ENCODE measurements around the gene NAA38. TPM values are rescaled to one million over a fixed set of nuclear protein-coding genes. Genes with fewer than 3 reads are reported as not detected.

The NAA38 gene
- total RNA-seq, 1 donor from 2014 or later = 8.6 TPM

DNA sequence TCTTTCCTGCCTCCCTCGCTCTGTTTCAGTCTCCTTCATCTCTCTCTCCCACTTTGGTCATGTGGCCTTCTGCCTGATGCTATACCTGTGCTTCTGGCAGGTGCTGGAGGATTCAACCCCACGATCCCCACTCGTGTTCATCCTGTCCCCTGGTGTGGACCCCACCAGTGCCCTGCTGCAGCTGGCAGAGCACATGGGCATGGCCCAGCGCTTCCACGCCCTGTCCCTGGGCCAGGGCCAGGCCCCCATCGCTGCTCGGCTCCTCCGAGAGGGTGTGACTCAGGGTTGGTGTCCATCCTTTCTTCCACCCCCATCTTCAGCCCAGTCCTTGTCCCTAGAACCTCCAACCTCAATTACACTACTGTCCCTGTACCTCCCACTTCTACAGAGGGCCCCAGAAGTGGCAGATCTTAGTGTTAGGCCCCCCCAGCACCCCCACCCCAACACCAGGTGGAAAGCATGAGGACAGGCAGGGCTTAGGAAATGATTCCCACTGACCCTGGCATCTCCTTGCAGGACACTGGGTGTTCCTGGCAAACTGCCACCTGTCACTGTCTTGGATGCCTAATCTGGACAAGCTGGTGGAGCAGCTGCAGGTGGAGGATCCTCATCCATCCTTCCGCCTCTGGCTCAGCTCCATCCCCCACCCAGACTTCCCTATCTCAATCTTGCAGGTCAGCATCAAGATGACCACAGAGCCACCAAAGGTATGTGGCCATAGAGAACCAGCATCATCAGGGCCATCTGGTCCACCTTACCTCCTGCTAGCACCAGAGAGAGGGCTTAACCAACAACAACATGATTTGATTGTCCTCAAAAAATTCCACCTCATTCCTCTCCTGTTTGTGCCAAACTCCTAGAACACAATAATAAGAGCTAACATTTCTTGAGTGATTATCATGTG lies 33.1 kb downstream of the NAA38 start:
- Histone ChIP-seq H3K27me3 (peaks cover 57% of the 10 kb centered on the region), H3F3A (ENCODE audit: low read depth) (no peaks in the 10 kb centered on the region), H3K4me1 (no peaks in the 10 kb centered on the region), H3K36me3 (no peaks in the 10 kb centered on the region), H3K9me3 (ENCODE audit: low read depth) (no peaks in the 10 kb centered on the region), H3K9ac (no peak overlapping the region), H4K20me1 (ENCODE audit: low read depth) (no peaks in the 10 kb centered on the region), H2AFZ (replicated peaks) (no peak overlapping the region), H3K4me2 (no peak overlapping the region), H3K79me2 (ENCODE audit: low read depth) (no peaks in the 10 kb centered on the region), H3K27ac (no peak overlapping the region), H3K4me3 (no peak overlapping the region)
- H3K4me3 Mint-ChIP-seq = no peak overlapping the region
- no peak for DNase-seq (ENCODE audit: low spot score)
- H3K36me3 Mint-ChIP-seq = no peaks in the 10 kb centered on the region
- TF ChIP-seq, protein P1, sequence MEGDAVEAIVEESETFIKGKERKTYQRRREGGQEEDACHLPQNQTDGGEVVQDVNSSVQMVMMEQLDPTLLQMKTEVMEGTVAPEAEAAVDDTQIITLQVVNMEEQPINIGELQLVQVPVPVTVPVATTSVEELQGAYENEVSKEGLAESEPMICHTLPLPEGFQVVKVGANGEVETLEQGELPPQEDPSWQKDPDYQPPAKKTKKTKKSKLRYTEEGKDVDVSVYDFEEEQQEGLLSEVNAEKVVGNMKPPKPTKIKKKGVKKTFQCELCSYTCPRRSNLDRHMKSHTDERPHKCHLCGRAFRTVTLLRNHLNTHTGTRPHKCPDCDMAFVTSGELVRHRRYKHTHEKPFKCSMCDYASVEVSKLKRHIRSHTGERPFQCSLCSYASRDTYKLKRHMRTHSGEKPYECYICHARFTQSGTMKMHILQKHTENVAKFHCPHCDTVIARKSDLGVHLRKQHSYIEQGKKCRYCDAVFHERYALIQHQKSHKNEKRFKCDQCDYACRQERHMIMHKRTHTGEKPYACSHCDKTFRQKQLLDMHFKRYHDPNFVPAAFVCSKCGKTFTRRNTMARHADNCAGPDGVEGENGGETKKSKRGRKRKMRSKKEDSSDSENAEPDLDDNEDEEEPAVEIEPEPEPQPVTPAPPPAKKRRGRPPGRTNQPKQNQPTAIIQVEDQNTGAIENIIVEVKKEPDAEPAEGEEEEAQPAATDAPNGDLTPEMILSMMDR (IDR thresholded peaks at IDR 0.05) = no peak
- TF ChIP-seq EZH2phosphoT487 (IDR thresholded peaks at IDR 0.05) = no peak
- no peak for TF ChIP-seq EZH2 (IDR thresholded peaks at IDR 0.05)
- no peak overlapping the region for H3K27ac Mint-ChIP-seq
- H3K4me1 Mint-ChIP-seq = peaks cover 6% of the 10 kb centered on the region
- H3K27me3 Mint-ChIP-seq (ENCODE audit: insufficient read depth, low read depth) = peaks cover 3% of the 10 kb centered on the region
- no peaks in the 10 kb centered on the region for H3K9me3 Mint-ChIP-seq

DNA sequence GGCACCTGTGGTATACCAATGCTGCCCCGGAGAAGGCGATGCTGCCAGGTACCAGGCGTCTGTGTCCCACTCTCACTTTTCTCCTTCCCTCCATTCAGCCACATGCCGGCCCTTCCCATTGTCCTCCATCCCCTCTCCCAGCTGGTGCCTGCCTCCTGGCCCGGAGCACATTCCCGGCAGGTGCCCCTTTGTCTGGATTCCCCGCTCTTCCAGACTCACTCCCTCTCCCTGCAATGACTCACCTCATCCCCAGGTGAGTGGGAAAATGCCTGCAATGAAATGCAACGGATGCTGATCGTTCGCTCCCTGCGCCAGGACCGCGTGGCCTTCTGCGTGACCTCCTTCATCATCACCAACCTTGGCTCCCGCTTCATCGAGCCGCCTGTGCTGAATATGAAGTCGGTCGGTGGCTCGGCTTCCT lies 33.8 kb downstream of the NAA38 start:
- H3K79me2 ChIP-seq (ENCODE audit: low read depth) = no peaks in the 10 kb centered on the region
- Mint-ChIP-seq H3K9me3 (no peaks in the 10 kb centered on the region), H3K4me1 (peaks cover 6% of the 10 kb centered on the region), H3K27ac (no peak overlapping the region), H3K4me3 (no peak overlapping the region), H3K36me3 (no peaks in the 10 kb centered on the region), H3K27me3 (ENCODE audit: insufficient read depth, low read depth) (peaks cover 2% of the 10 kb centered on the region)
- H2AFZ ChIP-seq (replicated peaks) = no peak overlapping the region
- H3K9ac ChIP-seq = no peak overlapping the region
- no peak overlapping the region for H3K4me2 ChIP-seq
- no peak for DNase-seq (ENCODE audit: low spot score)
- H4K20me1 ChIP-seq (ENCODE audit: low read depth) = no peaks in the 10 kb centered on the region
- no peaks in the 10 kb centered on the region for H3K36me3 ChIP-seq
- no peak overlapping the region for H3K27ac ChIP-seq
- no peak overlapping the region for H3K4me3 ChIP-seq
- TF ChIP-seq EZH2 (IDR thresholded peaks at IDR 0.05) = no peak
- TF ChIP-seq, protein P1 (IDR thresholded peaks at IDR 0.05) = no peak
- no peak for TF ChIP-seq EZH2phosphoT487 (IDR thresholded peaks at IDR 0.05)
- H3K27me3 ChIP-seq = peaks cover 53% of the 10 kb centered on the region
- H3K9me3 ChIP-seq (ENCODE audit: low read depth) = no peaks in the 10 kb centered on the region
- no peaks in the 10 kb centered on the region for H3K4me1 ChIP-seq
- no peaks in the 10 kb centered on the region for H3F3A ChIP-seq (ENCODE audit: low read depth)

DNA sequence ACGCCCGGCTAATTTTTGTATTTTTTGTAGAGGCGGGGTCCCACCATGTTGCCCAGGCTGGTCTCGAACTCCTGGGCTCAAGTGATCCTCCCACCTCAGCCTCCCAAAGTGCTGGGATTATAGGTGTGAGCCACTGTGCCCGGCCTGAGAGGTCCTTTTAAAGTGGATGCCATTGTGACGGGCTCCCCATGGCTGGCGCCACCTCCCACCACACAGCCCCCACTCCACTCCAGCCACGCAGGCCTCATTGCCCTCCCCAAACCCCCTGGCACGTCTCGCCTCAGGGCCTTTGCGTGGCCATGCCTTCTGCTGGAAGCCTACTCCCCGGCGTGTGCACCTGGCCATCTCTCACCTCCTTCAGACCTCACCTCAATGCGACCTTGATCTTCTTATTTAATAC lies 35.2 kb downstream of the NAA38 start:
- H3K27ac Mint-ChIP-seq = no peak overlapping the region
- no peaks in the 10 kb centered on the region for H3K36me3 Mint-ChIP-seq
- no peaks in the 10 kb centered on the region for H3K36me3 ChIP-seq
- H3K9me3 Mint-ChIP-seq = no peaks in the 10 kb centered on the region
- DNase-seq (ENCODE audit: low spot score) = no peak
- H4K20me1 ChIP-seq (ENCODE audit: low read depth) = no peaks in the 10 kb centered on the region
- H3K27me3 Mint-ChIP-seq (ENCODE audit: insufficient read depth, low read depth) = peaks cover 6% of the 10 kb centered on the region
- H3F3A ChIP-seq (ENCODE audit: low read depth) = no peaks in the 10 kb centered on the region
- H3K27me3 ChIP-seq = peaks cover 41% of the 10 kb centered on the region
- H3K4me2 ChIP-seq = no peak overlapping the region
- H3K9ac ChIP-seq = no peak overlapping the region
- no peaks in the 10 kb centered on the region for H3K79me2 ChIP-seq (ENCODE audit: low read depth)
- no peak overlapping the region for H3K4me3 Mint-ChIP-seq
- H3K4me3 ChIP-seq = no peak overlapping the region
- H3K4me1 Mint-ChIP-seq = peaks cover 6% of the 10 kb centered on the region
- no peak for TF ChIP-seq EZH2phosphoT487 (IDR thresholded peaks at IDR 0.05)
- TF ChIP-seq, protein P1 (IDR thresholded peaks at IDR 0.05) = no peak
- TF ChIP-seq EZH2 (IDR thresholded peaks at IDR 0.05) = no peak
- no peak overlapping the region for H3K27ac ChIP-seq
- H3K4me1 ChIP-seq = no peaks in the 10 kb centered on the region
- H3K9me3 ChIP-seq (ENCODE audit: low read depth) = no peaks in the 10 kb centered on the region
- no peak overlapping the region for H2AFZ ChIP-seq (replicated peaks)
